ENCODE results near the gene NLGN4Y.
A peak's percentile ranks its signal among the peaks of the same experiment; 100 is the strongest.

Gene NLGN4Y

GRCh38 chrY:14641853-14642252 is 117.5 kb downstream of the NLGN4Y start:
- H3K27ac ChIP-seq: no peak overlapping the region
- DNase-seq (ENCODE audit: low read depth, low spot score): no peak

GRCh38 chrY:14644157-14644952 is 120.0 kb downstream of the NLGN4Y start:
- H3K27ac ChIP-seq: peak overlapping the region; percentile 13
- DNase-seq (ENCODE audit: low read depth, low spot score): peak; percentile 8

GRCh38 chrY:14679181-14679580 is 154.9 kb downstream of the NLGN4Y start:
- no peak overlapping the region for H3K27ac ChIP-seq
- DNase-seq (ENCODE audit: low read depth, low spot score): no peak

GRCh38 chrY:14694543-14694942 is 170.2 kb downstream of the NLGN4Y start:
- DNase-seq (ENCODE audit: low read depth, low spot score): no peak
- no peak overlapping the region for H3K27ac ChIP-seq

GRCh38 chrY:14708158-14708557 is 183.8 kb downstream of the NLGN4Y start:
- H3K27ac ChIP-seq: no peak overlapping the region
- no peak for DNase-seq (ENCODE audit: low read depth, low spot score)

DNA sequence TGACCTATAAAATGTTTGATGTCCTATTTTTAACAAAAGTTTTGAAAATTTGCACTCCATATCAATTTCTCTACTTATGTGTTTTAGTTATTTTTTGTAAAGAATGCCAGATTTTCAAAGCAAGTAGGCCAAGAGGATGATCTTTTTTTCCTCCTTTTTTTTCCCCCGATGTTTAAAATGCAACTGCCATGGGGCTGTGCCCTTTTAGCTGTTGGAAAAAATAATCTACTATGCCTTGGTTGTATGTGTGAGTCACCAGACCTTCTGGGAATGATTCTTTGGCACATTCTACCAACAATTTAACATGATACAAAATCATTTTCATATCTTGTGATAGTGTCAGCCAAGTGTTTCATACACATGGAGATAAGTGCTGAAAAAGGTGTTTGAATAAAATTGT is 217.3 kb downstream of the NLGN4Y start:
- no peak for DNase-seq (ENCODE audit: low read depth, low spot score)

DNA sequence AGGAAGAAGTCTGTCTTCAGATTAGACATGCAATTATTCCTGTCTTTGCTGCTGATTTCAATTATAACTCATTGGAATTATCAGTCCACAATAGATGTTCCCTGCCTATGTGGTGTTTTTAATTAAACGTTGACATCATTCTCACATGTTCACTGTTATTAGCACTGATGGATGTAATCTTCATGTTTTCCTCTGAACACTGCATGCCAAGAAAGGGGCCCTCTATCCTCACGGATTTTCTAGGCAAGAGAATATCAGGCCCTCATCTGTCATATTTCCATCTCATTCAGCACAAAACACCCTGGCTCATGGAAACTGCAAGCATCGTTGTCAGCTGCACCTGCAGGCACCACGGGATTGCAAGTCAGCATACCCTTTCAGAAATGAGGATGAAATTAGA is 224.0 kb downstream of the NLGN4Y start:
- H3K27ac ChIP-seq: no peak overlapping the region
- no peak for DNase-seq (ENCODE audit: low read depth, low spot score)

More for the DNA sequence above, 217.3 kb downstream of the NLGN4Y start:
- no peak overlapping the region for H3K27ac ChIP-seq

DNA sequence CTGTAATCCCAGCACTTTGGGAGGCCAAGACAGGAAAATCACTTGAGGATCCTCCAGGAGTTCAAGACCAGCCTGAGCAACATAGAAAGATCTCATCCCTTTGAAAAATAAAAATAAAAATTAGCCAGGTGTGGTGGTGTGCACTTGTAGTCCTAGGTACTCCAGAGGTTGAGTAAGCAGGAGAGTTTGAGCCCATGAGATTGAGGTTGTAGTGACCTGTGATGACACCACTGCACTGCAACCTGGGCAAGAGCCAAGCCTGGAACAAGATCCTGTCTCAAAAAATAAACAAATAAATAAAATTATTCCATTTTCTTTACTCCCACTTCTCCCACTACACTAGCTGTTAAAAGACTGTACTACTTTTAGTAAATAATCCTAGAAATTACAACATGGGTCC is 231.2 kb downstream of the NLGN4Y start:
- H3K27ac ChIP-seq: no peak overlapping the region
- no peak for DNase-seq (ENCODE audit: low read depth, low spot score)

GRCh38 chrY:14762903-14763302 is 238.6 kb downstream of the NLGN4Y start:
- no peak overlapping the region for H3K27ac ChIP-seq
- DNase-seq (ENCODE audit: low read depth, low spot score): no peak

DNA sequence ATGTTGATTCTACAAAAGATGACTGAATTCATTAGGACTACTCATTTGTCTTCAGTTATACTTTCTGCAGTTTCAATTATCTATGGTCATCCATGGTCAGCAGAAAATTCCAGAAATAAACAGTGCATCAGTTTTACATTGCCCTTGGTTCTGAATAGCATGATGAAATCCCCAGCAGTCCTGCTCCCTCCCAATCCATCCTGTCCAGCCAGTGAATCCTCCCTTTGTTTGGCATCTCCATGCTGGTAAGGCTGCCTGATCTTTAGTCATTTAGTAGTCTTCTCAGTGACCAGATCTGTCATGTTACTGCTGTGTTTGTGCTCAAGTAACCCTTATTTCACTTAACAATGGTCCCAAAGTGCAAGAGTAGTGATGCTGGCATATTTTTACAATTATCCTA is 239.3 kb downstream of the NLGN4Y start:
- no peak overlapping the region for H3K27ac ChIP-seq
- no peak for DNase-seq (ENCODE audit: low read depth, low spot score)

- H3K27ac ChIP-seq: no peak overlapping the region
- no peak for DNase-seq (ENCODE audit: low read depth, low spot score)
Observed at GRCh38 chrY:14778208-14778607, 253.9 kb downstream of the NLGN4Y start.

DNA sequence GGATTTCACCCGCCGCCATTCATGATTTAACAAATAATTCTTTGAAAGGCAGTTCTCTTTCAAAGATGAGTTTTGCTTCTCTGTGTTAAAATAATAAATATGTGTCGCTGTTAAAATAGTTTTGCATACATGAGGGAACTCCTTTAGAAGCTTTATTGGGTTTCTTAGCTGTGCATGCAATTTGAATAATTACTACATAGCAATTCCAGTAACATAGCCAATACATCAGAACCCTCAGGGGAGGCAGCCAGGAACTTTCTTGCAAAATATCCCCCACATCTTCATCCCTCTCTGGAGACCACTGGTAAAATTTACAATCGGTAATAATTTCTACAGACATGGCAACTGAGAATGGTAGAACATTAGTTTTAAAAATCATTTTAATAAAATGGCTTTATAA is 268.8 kb downstream of the NLGN4Y start:
- H3K27ac ChIP-seq: peak overlapping the region; percentile 58
- DNase-seq (ENCODE audit: low read depth, low spot score): no peak

GRCh38 chrY:14793674-14794073 is 269.3 kb downstream of the NLGN4Y start:
- no peak for DNase-seq (ENCODE audit: low read depth, low spot score)
- H3K27ac ChIP-seq: no peak overlapping the region

- no peak for DNase-seq (ENCODE audit: low read depth, low spot score)
- H3K27ac ChIP-seq: no peak overlapping the region
Observed at GRCh38 chrY:14798010-14798409, 273.7 kb downstream of the NLGN4Y start.

DNA sequence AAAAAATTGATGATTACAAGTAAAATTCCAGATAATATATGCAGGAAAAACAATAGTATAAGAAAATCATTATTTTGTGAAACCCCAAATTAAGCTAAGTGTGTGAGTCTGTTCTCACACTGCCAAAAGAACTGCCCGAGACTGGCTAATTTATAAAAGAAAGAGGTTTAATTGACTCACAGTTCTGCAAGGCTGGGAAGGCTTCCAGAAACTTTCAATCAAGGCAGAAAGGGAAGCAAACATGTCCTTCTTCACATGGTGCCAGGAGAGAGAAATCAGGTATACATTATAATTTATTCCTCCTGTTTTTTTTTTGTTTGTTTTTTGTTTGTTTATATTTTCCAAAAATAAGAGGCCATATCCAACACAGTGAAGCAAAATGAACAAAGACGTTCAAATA is 276.8 kb downstream of the NLGN4Y start:
- DNase-seq (ENCODE audit: low read depth, low spot score): no peak
- no peak overlapping the region for H3K27ac ChIP-seq

DNA sequence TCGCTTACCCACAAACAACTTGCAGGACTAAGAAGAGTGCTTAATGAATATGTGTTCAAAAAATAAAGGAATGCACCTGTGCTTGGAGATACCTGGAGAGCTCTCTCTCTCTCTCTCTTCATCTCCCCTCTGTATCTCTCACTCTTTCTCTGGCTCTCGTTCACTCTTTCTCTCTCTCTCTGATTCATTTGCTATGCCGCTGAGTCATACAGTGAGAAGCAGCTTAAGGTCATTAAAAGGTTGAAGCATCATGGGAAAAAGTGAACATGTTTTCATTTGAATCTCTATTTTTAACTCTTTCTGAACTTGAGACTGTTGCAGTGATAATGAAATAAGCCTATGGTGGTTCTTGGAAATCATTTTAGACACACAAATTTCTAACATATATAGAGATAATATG is 277.8 kb downstream of the NLGN4Y start:
- no peak for DNase-seq (ENCODE audit: low read depth, low spot score)
- no peak overlapping the region for H3K27ac ChIP-seq

GRCh38 chrY:14804041-14804440 is 279.7 kb downstream of the NLGN4Y start:
- no peak for DNase-seq (ENCODE audit: low read depth, low spot score)
- H3K27ac ChIP-seq: peak overlapping the region; percentile 40

- H3K27ac ChIP-seq: no peak overlapping the region
Observed at GRCh38 chrY:14818452-14818851, 294.1 kb downstream of the NLGN4Y start.

GRCh38 chrY:14822201-14822600 is 297.9 kb downstream of the NLGN4Y start:
- no peak for DNase-seq (ENCODE audit: low read depth, low spot score)
- no peak overlapping the region for H3K27ac ChIP-seq

More at GRCh38 chrY:14818452-14818851, 294.1 kb downstream of the NLGN4Y start:
- DNase-seq (ENCODE audit: low read depth, low spot score): no peak

- DNase-seq (ENCODE audit: low read depth, low spot score): no peak
- no peak overlapping the region for H3K27ac ChIP-seq
Observed at GRCh38 chrY:14822906-14823305, 298.6 kb downstream of the NLGN4Y start.

- no peak overlapping the region for H3K27ac ChIP-seq
- no peak for DNase-seq (ENCODE audit: low read depth, low spot score)
Observed at GRCh38 chrY:14824583-14824982, 300.3 kb downstream of the NLGN4Y start.

DNA sequence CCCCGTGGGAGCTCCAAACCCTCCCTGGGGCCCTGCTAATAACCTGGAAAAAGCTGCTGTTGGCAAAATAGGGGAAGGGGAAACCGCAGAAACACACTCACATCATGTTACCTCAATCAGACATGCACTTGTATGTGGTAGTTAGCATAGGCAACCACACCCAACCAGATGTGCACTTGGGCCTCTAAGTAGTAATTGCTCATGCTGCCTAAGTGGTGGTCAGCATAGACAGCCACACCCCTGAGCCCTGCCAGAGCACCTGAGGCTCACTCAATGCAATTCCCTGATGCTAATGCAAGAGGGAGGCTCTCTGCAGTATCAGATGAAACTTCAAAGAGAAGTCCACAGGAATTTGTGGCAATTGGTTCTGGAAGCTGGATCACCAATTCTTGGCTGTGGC is 301.4 kb downstream of the NLGN4Y start:
- DNase-seq (ENCODE audit: low read depth, low spot score): no peak
- H3K27ac ChIP-seq: no peak overlapping the region

All from epithelial cell of prostate (primary cell).